ENCODE results near the gene LNX2.

LNX2 gene

DNA sequence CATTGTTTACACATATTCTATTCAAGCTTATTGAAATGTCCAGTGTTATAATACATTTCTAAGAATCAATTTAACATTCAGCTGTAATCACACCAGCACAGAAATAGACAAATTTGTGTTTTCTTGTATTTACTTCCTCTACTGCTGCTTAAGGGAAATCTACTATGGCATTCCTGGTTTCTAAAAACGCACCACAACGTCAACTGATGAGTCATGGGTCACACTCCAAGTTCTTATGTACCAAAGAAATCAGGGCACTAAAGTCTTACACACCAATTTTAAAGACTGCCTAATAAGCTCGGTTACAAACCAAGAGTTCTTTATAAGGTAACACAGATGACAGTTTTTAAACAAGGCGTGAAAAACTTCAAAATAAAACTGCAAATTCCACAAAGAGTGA, 13.2 kb downstream of the LNX2 start:
- no peak for DNase-seq (ENCODE audit: low read depth in 2 of 2)

- no peak for DNase-seq (ENCODE audit: low read depth in 2 of 2)
These were observed 14.6 kb downstream of the LNX2 start for GRCh38 chr13:27605610-27606200.

- no peak for DNase-seq (ENCODE audit: low read depth in 2 of 2)
These were observed 15.2 kb downstream of the LNX2 start for GRCh38 chr13:27605099-27605498.

GRCh38 chr13:27601803-27602202, 18.5 kb downstream of the LNX2 start:
- no peak for DNase-seq (ENCODE audit: low read depth in 2 of 2)

- DNase-seq (ENCODE audit: low read depth in 2 of 2), result no peak
These were observed 19.1 kb downstream of the LNX2 start for GRCh38 chr13:27601208-27601607.

- no peak for DNase-seq (ENCODE audit: low read depth in 2 of 2)
These were observed 19.6 kb downstream of the LNX2 start for GRCh38 chr13:27600711-27601110.

DNA sequence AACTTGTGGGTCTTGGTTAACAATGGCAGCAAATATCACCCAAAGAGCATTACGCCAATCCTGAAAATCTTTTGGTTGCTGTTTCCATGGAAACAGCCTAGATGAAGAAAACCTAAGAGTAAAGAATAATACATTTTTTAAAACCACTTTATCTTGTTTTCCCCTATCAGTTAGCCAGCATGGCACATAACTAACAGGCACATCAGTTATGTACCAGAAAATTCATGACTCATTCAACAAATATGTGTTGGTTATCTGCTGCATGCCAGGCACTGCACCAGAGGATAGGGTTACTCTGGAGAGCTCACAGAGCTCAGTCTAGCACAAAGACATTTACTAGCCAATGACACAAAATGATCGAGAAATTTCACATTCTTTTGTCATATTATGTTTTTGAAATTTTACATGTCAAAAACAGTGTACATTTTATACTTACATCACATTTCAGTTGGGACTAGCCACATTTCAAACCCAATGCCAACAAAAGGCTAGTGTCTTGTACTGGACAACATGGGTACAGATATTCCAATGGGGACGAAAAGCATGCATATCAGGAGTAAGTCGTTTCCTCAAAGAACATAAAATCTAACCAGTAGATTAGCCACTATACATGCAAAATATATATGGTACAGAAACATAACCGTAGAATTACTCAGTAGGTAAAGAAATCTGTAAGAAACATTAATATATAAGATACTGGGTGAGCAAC, 20.3 kb downstream of the LNX2 start:
- no peak for DNase-seq (ENCODE audit: low read depth in 2 of 2)

DNA sequence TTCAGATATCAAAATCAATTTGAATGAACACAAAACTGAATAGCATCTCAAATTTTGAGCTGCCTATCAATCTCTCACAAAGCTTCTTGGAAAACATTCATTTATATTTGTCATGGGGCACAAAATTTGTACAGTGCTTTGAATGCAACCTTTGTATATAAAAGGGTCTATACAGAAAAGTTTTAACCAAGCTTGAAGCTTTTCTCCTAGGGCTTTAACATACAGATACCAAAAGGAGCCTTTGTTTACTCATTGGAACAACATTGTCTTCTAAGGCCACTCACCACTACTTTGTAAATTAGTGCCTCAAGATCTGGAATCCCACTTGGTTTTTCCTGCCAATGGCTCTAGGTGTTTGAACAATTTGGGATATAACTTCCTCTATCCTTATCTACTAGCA, 21.2 kb downstream of the LNX2 start:
- no peak for DNase-seq (ENCODE audit: low read depth in 2 of 2)

DNA sequence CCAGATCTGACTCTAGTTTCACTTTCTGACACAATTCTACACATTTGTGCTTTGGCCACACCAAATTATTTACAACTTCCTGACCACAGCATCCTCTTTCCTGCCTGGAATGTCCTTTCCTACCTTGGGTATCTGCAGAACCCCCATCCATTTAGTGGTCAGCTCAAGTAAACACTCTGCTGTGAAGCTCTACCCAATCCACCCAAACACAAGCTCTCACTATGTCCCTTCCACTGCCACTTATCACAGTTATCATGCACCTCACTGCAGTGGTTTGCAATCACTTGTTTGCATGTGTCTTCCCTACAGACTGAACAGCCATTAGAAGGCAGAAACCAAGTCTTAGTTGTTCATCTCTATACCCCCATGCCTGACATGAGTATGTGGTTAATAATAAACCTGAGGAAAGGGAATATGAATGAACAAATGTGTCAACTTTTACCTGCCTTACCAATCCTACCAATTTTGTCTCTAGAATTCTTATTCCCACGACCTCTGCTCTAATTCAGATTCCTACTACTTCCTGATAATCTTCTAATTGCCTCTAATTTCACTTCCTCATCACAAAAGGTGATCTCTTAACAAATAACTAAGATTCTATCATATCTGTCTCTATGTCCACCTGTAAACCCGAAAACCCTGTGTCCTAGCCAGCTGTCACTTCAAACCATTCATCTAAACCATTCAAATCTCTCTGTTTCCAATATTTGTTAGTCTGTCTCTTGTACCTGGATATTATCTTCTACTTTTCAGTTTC, 25.1 kb downstream of the LNX2 start:
- DNase-seq (ENCODE audit: low read depth in 2 of 2), result no peak

GRCh38 chr13:27593267-27593666, 27.1 kb downstream of the LNX2 start:
- DNase-seq (ENCODE audit: low read depth in 2 of 2), result no peak

GRCh38 chr13:27592865-27593264, 27.5 kb downstream of the LNX2 start:
- no peak for DNase-seq (ENCODE audit: low read depth in 2 of 2)

GRCh38 chr13:27588405-27588804, 31.9 kb downstream of the LNX2 start:
- DNase-seq (ENCODE audit: low read depth in 2 of 2), result no peak

DNA sequence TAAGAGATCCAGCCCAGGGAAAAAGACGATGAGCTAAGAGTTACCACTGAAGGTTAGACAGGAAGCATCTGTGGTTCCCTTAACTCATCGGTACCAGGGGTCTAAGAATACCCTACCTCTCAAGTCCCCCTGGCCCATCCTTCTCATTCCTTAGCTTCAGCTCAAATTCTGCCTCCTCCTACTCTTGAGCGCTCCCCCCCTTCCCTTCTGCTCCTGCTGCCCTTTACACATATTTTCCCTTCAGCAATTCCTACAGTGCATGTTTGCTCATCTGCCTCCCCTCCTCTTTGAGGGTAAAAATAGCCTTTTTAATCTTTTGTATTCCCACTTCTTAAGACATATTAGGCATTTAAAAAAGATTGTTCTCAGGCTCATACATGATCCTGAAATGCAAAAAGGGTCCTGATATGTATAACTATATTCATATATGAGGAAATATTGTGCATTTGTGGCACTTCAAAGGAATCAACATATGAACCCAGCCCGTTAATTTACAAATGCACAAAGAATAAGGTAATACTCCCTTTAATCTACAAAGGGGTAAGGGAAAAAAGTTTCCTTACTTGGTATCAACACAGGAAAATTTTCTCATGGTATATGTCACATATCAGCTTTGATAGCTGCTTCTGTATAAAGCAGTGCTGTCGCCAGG, 33.1 kb downstream of the LNX2 start:
- no peak for DNase-seq (ENCODE audit: low read depth in 2 of 2)

- DNase-seq (ENCODE audit: low read depth in 2 of 2), result no peak
These were observed 36.7 kb downstream of the LNX2 start for GRCh38 chr13:27583645-27584044.

- DNase-seq (ENCODE audit: low read depth in 2 of 2), result no peak
These were observed 42.0 kb downstream of the LNX2 start for GRCh38 chr13:27578121-27579030.

DNA sequence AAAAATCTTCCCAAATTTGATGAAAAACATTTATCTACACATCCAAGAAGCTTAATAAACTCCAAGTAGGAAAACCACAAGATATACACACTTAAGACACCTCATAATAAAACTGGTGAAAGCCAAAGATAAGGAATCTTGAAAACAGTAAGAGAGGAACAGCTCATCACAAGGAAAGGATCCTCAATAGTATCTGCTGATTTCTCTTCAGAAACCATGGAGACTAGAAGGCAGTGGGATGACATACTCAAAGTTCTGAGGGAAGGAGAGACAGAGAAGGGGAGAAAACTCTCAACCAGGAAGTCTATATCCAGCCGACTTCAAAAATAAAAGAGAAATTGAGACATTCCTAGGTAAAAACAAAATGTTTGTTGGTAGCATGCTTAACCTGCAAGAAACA, 45.7 kb downstream of the LNX2 start:
- DNase-seq (ENCODE audit: low read depth in 2 of 2), result no peak

- no peak for DNase-seq (ENCODE audit: low read depth in 2 of 2)
These were observed 47.1 kb downstream of the LNX2 start for GRCh38 chr13:27573265-27573664.

- no peak for DNase-seq (ENCODE audit: low read depth in 2 of 2)
These were observed 48.0 kb downstream of the LNX2 start for GRCh38 chr13:27572234-27572901.

DNA sequence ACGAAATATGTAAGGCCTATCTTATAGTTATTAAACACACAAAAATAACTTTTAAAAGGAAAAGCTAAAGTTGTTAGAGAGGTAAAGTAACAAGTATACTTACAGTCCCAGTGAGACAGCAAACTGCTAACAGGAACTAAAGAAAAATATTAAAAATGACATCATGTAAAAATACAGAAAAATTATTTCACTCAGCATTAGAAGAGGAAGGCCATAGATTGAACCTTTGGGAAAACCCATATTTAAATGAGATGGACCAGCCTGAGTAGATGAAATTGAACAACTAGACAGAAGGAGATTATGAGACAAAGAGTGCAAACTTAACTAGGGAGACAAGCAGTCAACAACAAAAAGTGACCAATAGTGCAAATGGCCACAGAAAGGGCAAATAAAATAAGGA, 49.4 kb downstream of the LNX2 start:
- DNase-seq (ENCODE audit: low read depth in 2 of 2), result no peak

- DNase-seq (ENCODE audit: low read depth in 2 of 2), result no peak
These were observed 50.9 kb downstream of the LNX2 start for GRCh38 chr13:27569405-27569804.

GRCh38 chr13:27565818-27566217, 54.5 kb downstream of the LNX2 start:
- DNase-seq (ENCODE audit: low read depth in 2 of 2), result no peak
